Pons (tissue), 1 donor: ENCODE measurements around the gene NHLH1.
A peak's percentile ranks its signal among the peaks of the same experiment; 100 is the strongest.
"Not testable (repeated sequence)": the region's sequence is repeated elsewhere in the genome, so short reads cannot be mapped to it uniquely, and the experiment has no call there.

Source experiments
- DNase-seq: peaks from one replicate; pipeline ENCODE4 v3.0.0-alpha.2; 2016; ENCODE audit warnings: low spot score

The NHLH1 gene

DNA sequence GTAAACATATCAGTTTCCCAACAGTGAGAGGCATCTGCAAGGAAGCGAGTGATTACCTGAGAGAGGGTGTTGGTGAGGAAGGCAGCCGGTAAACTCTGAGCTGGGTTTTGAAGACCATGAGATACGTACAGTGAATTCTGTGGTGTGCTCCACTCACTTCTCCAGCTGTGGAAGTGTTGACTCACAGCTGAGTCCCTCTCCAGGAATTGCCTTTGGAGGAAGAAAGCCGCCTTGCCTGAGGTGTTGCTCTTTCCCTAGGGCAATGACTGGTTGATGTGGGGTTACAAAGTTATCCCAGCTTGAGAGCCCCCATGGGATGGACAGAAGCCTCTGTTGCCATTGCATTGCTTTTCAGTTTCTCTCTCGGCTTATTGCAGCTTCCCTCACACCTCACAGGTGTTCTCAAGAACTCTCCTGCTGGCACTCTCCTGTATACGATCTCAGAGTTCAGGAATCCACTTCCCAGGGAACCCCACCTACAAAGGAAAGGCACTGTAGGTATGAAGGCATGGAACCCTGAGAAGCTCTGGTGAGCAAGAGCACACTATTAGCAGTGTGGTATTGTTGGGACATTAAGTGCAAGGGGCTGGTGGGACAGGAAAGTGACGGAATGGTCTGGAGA, 10.8 kb downstream of the NHLH1 start:
- DNase-seq, result no peak

DNA sequence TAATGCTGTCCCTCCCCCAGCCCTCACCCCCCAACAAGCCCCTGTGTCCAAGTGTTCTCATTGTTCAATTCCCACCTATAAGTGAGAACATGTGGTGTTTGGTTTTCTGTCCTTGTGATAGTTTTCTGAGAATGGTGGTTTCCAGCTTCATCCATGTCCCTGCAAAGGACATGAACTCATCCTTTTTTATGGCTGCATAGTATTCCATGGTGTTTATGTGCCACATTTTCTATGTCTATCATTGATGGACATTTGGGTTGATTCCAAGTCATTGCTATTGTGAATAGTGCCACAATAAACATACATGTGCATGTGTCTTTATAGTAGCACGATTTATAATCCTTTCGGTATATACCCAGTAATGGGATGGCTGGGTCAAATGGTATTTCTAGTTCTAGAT, 17.9 kb downstream of the NHLH1 start:
- DNase-seq, result not testable (repeated sequence)

DNA sequence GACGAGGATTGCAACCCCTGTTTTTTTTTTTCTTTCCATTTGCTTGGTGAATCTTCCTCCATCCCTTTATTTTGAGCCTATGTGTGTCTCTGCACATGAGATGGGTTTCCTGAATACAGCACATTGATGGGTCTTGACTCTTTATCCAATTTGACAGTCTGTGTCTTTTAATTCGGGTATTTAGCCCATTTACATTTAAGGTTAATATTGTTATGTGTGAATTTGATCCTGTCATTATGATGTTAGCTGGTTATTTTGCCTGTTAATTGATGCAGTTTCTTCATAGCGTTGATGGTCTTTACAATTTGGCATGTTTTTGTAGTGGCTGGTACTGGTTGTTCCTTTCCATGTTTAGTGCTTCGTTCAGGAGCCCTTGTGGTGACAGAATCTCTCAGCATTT, 21.5 kb downstream of the NHLH1 start:
- DNase-seq, result not testable (repeated sequence)

DNA sequence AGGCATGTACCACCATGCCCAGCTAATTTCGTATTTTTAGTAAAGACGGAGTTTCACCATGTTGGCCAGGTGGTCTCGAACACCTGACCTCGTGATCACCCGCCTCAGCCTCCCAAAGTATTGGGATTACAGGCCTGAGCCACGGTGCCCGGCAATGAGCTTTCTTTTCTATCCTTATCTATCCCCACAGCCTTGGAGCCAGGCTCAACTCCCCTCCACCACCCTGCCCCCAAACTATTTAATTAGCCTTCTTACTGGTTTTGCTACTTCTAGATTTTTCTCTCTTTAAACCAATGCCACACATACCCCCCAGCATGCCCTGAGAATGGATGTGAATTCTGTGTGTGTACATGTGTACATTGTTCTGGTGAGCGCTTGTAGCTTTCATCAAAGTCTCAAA, 27.8 kb downstream of the NHLH1 start:
- DNase-seq, result no peak

DNA sequence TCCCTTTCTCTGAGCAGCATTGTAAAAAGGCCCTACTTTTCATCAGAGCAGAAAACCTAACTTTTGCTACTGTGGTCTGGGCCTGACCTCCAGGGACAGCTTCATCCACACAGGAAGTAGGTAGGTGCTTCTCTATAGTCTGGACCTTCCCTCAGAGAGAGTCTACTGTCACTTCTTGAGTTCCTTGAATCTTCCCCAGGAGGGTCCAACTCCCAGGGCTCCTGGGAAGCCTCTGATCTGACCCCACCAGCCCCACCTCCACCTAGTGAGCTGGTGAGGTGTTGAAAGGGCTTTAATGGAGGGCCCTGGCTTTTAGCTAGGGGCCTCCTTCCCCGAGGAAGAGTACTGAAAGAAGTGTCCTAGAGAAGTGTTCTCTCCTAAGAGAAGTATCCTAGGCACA, 30.8 kb downstream of the NHLH1 start:
- no peak for DNase-seq

DNA sequence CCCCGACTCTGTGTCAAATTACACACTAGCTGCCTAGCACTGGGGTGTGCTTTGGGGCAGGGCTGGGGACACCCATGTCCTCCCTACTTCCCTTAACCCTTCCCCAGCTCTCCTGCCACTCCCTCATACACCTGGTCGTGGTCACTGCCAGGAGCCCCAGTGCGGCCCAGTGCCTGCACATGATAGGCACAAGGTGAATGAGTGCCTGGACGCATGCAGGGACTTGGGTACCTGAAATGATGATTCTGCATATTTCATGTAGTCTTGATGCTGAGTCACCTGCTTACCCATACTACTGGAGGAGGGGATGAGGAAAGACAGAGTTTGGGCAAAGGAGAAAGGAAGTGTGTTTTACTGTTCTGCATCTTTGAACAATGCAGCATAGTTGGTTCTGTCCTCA, 32.0 kb downstream of the NHLH1 start:
- DNase-seq, result no peak

DNA sequence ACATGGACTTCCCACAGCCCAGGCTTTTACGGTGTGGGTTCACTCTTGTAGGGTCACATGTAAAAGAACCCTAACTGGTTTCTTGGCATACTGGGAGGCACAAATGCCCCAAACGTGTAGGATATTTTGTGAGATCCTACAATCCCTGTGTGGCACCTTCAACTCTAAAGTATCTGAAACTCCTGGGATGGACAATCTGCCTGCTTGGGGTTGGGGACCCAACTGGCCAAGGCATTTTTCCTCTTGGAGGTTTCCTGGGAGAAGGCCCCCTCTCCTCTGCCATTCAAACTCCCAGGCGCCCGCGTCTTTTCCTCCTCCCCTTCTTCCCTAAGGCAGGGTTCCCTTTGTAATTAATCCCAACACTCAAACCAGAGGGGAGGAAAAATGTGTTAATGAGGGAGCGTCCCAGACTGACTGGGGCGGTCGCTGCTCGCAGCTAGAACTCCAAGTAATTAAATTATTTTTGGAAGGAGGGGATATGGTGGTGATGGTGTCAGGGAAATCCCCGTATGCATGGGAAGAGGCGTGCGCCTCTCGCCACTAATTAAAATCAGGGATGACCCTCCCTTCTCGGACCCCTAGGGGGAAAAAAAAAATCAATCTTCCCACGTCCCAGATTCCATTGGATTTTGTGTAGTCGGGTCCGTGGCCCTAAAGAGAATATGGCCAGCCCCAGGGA, 32.8 kb downstream of the NHLH1 start:
- DNase-seq, result no peak

DNA sequence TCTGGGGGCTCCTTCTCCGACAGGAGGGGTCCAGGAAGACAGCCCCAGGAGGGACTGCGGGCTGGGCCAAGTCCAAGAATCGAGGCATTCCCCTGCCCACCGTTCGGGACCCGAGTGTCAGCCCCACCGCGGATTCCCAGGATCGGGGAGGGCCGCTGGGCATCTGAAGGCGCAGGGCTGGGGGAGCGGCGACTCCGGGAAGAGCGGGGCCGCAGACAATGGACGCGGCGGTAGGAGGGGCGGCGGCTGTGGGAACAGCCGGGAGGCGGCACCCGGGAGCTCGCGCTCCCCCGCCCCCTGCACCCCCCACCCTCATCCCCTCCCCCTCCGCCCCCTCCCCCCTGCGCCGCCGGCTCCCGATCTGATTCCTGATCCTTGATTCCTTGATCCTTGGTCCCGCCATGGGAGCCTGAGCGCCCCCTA, 33.4 kb downstream of the NHLH1 start, which contains the start of gene VANGL2:
VANGL2 (plus strand) TSS at position 342 of the 423 bp plus-strand sequence. CDS start 15,274 bp downstream, outside the sequence.
- peak; percentile 45 for DNase-seq

DNA sequence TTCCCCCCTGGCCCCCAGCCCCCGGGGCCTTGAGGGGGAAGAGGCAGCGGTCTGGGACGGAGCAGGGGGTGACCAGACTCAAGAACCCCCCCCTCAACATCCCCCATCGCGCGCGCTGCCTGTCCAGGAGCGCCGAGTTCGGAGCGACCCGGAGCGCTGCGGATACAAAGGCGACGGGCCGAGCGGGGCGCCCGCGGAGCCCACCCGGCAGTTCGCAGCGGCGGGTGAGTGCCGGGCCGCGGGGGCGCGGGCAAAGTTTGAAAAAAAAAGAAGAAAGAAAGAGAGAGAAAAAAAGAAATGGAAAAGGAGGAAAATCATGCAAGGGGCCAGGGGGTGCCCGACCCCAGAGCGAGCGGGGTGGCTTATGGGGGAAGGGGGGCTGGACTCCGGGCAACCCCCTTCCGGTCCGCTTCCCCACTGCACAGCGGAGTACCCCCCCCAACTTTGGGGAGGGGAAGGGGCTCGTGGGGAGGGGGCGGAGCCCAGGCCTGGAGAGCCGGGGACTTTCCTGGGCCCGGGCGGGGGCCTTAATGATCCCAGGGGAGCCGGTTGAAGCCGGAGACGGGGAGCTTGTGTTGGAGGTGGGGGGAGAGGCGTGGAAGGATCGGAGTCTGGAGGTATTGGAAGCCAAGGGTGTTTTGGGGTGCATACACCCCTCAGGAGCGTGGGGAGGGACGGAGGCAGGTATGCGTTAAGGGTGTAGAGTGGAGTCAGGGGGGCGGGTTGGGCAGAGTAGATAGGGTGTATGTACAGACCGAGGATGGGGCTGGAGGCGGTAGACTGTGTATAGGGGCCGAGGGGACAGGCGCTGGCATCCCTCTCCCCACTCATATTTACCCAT, 34.0 kb downstream of the NHLH1 start:
- no peak for DNase-seq

DNA sequence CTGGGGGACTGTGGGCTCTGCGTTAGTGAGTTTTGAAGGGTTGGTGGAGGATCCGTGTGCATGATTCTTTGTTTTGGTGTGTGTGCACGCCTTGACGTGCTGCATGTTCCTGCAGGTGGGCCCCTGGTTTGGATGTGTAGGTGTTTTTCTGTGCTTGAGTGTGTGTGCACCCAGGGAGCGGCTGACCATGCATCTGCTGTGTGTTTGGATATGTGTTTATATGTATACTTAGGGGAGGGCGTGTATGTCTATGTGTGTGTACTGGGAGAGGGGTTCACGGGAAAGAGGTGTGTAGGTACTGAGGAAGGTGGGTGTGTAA, 34.6 kb downstream of the NHLH1 start:
- DNase-seq, result no peak

DNA sequence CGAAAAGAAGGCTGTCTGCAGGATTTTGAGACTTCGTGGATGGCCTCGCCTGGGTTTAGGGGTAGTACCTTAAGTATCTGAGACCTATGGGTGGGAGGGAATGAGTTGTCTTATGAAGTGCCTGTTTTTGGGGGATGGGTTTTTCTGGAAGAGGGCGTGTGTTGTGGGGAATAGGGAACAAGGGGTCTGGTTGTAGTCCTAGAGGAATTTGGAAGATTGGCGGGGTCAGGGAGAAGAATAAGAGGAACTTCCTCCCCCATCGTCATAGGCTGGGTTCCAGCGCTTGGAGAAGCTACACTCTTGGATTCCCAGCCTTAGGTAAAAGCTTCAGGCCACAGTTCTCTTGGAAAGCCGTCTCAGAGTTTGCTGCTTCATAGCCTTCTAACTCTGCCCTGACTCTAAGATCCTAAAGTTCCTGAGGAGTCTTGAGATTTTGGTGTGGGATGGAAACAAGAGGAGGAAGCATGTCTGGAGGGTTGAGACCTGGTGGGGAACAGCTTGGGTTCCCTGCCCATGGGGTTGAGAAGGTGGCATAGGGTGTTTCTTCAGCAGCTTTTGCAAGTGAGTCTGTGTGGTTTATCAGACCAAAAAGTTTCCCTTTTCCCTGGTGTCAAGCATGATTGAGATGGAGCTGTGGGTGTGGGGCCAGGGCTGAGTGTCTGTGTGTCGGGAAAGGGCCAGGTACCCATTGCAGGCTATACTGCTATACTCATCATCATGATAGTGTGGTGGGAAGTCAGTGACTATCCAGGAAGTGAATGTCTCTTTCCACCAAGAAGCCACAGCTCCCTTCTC, 35.3 kb downstream of the NHLH1 start:
- DNase-seq, result no peak

DNA sequence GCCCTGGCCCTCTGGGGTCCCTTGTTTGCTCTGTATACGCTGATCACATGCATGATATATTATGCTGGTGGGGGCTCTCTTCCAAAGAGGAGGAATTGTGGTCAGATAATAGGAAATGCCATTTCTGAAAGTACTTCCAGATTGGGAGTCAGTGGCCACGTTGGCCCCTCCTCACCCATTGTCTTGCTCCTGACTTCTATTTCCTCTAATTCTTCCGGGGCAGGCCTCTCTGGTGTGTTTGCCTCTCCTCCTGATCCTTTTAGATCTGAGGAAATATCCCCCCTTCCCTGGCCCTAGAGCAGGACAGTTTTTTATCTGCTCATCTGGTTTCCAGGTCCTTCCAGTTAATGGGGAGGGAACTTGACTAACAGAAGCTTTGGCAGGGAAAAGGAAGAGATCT, 36.4 kb downstream of the NHLH1 start:
- no peak for DNase-seq

DNA sequence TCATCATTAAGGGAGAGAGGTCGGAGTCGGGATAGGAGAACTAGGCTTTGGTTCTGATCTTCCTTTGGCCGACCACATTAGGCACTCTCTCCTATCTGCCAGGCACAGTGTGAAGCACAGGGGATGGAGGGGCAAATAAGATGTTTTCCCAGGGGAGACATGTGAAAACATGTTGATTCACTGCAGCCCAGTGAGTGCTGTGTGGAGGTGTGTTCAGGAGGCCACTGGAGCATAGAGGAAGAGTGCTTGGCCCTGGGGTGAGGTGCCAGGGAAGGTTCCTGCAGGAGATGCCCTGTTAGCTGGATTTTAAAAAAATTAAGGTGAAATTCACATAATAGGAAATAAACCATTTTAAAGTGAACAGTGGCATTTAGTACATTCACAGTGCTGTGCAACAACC, 37.2 kb downstream of the NHLH1 start:
- DNase-seq, result no peak

DNA sequence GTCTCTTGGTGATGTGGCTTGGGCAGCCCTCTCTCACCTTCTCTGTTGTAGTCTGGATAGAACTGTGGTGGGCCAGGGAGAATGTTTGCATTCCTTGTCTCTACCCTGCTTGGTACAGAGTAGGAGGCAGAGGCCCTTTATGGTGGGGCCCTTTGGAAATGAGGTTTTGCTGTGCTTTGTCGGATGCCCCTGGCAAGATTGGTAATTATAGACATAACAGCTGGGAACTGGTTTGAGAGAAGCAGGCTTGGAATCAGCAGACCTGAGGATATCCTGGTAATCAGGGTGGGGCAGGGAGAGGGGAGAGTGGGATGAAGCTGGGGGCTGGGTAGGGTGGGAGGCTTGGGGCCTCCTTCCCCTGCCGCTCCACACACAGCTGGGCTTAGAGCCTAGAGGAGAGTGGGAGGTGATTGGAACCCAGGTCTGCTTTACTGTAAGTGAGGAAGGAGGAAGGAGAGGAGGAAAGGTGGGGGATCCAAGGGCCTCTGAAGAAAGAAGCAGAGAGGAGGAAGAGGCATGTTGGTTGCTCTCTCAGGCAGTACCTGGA, 38.5 kb downstream of the NHLH1 start:
- no peak for DNase-seq

DNA sequence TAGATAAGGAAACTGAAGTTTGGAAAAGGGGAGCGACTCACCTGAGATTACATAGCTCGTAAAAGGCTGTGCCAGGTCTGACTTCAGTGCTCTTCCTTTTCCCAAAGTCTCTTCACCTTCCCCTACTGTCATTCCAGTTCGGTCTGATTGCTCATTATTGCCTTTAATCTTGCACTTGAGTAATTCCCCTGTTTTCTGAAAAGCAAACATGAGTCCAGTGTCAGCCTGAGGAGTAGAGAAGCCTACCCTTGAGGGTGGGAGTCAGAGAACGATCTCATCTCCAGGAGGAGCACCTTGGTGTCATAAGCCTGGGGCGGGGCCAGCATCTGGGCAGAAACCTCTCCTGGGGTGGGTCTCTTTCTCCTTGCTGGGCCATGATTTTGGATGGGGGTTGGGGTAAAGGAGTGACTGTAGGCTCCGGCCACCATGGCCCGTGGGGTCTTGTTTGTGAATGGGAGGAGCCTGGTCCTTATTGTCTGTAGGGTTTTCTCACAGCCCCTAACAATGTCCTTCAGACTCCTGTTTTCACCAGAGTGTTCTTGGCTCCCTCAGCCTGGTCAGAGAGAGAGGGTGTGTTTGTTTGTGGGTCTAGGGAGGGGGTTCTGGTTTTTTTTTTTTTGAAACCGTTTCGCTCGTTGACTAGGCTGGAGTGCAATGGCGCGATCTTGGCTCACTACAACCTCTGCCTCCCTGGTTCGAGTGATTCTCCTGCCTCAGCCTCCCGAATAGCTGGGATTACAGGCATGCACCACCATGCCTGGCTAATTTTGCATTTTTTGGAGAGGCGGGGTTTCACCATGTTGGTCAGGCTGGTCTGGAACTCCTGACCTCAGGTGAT, 39.5 kb downstream of the NHLH1 start:
- DNase-seq, result no peak

DNA sequence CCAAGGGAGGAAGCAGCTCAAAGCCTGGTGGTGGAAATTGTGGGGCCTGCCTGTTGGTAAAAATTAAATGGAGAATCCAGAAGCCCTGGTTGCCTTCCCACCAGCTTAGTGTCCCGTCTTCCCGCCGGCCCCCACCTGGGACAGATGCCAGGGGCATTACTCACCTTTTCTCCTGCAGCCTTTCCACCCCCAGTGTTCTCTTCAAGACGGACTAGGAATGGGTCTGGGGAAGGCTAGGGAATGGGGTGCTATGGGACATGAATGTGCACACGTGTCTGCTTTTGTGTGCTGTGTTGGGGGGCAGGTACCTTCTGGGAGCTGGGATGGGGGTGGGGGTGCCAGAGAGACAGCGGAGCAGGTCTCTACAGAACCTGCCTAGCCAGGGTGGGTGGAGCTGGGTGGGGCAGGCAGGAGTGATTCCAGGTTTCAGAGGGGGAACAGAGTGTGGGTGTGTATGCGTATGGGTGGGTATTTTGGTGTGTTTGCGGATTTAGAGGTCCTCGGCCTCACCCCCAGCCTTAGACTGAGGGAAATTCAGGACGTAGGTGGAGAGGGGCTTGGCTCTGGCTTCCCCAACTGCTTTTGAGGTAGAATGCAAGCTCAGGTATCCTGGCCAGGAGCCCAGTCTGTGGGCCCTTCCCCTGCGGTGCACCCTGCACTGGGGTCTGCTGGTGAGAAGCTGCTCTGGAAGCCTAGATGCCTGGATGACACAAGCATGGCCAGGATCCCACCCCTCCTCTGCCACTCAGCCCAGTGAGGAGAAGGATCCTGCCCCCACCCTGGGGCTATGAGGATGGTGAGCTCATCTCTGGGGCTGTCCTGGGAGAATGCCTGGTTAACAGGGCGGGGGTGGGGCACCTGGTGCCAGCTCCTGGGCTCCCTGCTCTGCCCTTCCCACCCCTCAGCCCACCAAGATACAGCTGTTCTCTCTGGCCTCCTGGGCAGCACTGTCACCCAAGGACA, 41.2 kb downstream of the NHLH1 start:
- DNase-seq, result no peak

DNA sequence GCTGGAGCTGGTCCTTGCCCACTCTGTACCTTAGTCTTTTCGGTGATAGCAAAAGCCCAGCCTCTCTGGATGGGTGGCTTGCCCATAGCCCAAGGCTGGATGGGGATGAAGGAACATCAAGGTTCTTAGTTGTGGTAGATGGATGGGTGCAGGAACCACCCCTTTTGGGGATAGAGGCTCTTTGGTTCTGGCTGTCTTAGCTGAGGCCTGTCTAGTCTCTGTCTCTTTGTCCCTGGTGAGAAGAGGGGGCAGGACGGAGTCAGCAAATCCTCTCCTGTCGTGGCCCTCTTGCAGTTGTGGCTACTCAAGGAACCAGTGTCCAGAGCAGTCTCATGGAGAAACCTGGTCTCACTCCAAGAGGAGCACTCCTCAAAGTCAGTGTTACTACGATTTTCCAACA, 42.0 kb downstream of the NHLH1 start:
- DNase-seq, result no peak

DNA sequence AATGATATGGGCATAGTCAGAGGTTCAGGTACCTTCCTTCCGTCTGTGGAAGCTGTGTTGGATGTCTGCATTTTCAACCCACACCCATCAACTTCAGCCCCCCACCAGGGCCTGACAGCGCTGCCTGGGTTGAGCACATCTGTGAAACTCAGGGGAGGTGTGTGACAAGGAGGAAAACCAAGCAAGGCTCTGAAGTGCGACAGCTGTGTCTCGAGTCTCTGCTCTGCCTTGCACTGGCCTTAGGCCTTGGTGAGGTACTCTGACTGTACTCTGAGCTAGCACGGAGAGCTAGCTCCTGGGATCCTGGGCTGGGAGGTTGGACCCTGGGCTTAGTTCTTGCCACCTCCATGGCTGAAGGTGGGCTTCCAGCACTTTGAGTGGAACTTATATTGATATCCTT, 42.6 kb downstream of the NHLH1 start:
- no peak for DNase-seq

DNA sequence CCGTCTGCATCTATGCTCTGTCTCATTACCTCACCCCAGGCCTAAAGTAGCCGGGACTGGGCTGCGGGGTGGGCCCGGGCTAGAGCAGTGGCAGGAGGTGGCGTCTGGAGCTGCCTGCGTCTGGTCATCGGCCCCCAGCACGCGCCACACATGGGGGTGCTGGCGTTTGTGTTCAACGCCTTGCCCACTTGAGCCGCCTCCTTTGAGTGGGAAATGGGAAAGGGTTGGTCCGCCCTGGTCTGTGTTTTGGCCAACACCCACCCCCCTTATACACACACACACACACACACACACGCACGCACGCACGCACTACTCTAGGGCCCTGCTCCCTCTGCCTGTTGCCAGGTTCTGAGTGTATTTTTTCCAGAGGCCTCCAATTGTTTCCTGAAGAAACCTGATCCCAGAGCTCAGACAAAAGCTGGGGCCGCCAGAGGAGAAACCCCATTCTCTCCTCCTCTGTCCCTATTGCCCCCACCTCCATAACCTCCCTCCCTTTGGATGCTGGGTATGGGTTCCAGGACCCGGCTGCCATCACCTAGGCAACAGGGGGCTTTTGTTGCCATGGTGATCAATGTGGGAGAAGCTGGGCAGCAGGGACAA, 43.6 kb downstream of the NHLH1 start:
- no peak for DNase-seq
